ENCODE data around the gene NUDT16. TPM values are rescaled to one million over a fixed set of nuclear protein-coding genes. Genes with fewer than 3 reads are reported as not detected.

Gene NUDT16
- total RNA-seq, 1 donor = 7.3 TPM

DNA sequence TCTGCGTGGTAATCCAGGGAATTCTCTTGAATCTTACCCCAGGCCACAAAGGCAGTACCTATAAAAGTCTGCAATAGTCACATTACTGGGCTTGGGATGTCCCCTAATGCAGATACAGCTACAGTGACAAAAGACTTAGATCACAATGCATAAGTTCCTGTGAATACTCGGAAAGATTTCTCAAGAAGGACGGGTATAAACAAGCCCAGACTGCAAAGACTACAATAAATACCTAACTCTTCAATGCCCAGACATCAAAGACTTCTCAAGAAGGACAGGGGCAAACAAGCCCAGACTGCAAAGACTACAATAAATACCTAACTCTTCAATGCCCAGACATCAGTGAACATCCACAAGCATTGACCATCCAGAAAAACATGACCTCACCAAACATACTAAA, 50.9 kb downstream of the NUDT16 start:
- TF ChIP-seq, protein P1, sequence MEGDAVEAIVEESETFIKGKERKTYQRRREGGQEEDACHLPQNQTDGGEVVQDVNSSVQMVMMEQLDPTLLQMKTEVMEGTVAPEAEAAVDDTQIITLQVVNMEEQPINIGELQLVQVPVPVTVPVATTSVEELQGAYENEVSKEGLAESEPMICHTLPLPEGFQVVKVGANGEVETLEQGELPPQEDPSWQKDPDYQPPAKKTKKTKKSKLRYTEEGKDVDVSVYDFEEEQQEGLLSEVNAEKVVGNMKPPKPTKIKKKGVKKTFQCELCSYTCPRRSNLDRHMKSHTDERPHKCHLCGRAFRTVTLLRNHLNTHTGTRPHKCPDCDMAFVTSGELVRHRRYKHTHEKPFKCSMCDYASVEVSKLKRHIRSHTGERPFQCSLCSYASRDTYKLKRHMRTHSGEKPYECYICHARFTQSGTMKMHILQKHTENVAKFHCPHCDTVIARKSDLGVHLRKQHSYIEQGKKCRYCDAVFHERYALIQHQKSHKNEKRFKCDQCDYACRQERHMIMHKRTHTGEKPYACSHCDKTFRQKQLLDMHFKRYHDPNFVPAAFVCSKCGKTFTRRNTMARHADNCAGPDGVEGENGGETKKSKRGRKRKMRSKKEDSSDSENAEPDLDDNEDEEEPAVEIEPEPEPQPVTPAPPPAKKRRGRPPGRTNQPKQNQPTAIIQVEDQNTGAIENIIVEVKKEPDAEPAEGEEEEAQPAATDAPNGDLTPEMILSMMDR (IDR thresholded peaks at IDR 0.05; ENCODE audit: insufficient read depth, low read depth, low read length) = no peak
- no peak overlapping the region for H3K4me3 ChIP-seq (ENCODE audit: low read depth, low read length)
- no peak for DNase-seq (ENCODE audit: low read depth)

GRCh38 chr3:131435000-131435399, 53.4 kb downstream of the NUDT16 start:
- TF ChIP-seq, protein P1 (IDR thresholded peaks at IDR 0.05; ENCODE audit: insufficient read depth, low read depth, low read length) = no peak
- H3K4me3 ChIP-seq (ENCODE audit: low read depth, low read length) = no peak overlapping the region
- DNase-seq (ENCODE audit: low read depth) = no peak

Other genes starting within 250 kb of the NUDT16 start
- 98.9 and 123 TPM in 2 replicates for gene MRPL3, start 121.2 kb downstream of the NUDT16 start, total RNA-seq